Natural killer cell (primary cell): Measurements from ENCODE around the gene SNRPD3. TPM values are rescaled to one million over a fixed set of nuclear protein-coding genes. Genes with fewer than 3 reads are reported as not detected.
"Not testable (repeated sequence)": the region's sequence is repeated elsewhere in the genome, so short reads cannot be mapped to it uniquely, and the experiment has no call there.

Experiments
- ATAC-seq, 3 donors: fragments of 150-1000 bp in 2 of 3; fragments of 200-7000 bp in 1 of 3; cut with Tn5 transposase; 1 replicate in 1 of 3; 2 replicates in 2 of 3; pipeline ENCODE4 v1.10.0; 2021; ENCODE audit warnings: mild to moderate bottlenecking in 2 of 3, moderate library complexity in 2 of 3
- DNase-seq, 2 donors: peaks; one replicate each; pipeline versions ENCODE4 v3.0.0 to v3.0.0-alpha.2; 2013 to 2021; ENCODE audit warnings: mixed read lengths in 1 of 2
- H3K27ac ChIP-seq: one replicate; pipeline ENCODE4 v1.5.1; 2013; ENCODE audit warnings: mild to moderate bottlenecking, low read length
- H3K27me3 ChIP-seq: one replicate; pipeline ENCODE4 v1.6.1; 2013; ENCODE audit warnings: low read length; ENCODE audit not compliant: control insufficient read depth, insufficient read depth
- H3K36me3 ChIP-seq: one replicate; pipeline ENCODE4 v1.6.1; 2013; ENCODE audit warnings: low read length; ENCODE audit not compliant: control insufficient read depth, insufficient read depth
- H3K4me1 ChIP-seq: one replicate; pipeline ENCODE4 v1.6.1; 2013; ENCODE audit warnings: low read length; ENCODE audit not compliant: control insufficient read depth, insufficient read depth
- H3K4me3 ChIP-seq: one replicate; pipeline ENCODE4 v1.5.1; 2013; ENCODE audit warnings: low read length
- H3K9me3 ChIP-seq: one replicate; pipeline ENCODE4 v1.6.1; 2013; ENCODE audit warnings: low read length; ENCODE audit not compliant: control insufficient read depth, insufficient read depth
- H3K27ac Mint-ChIP-seq, 2 donors: one replicate each; pipeline ENCODE4 v1.8.0; 2022; ENCODE audit warnings: mild to moderate bottlenecking in 2 of 2, mixed read lengths in 2 of 2, moderate library complexity in 1 of 2
- H3K27me3 Mint-ChIP-seq, 2 donors: one replicate each; pipeline ENCODE4 v1.8.0; 2022; ENCODE audit warnings: low read depth in 2 of 2, mixed read lengths in 2 of 2
- H3K36me3 Mint-ChIP-seq: one replicate; pipeline ENCODE4 v1.8.0; 2022; ENCODE audit warnings: mixed read lengths
- H3K4me1 Mint-ChIP-seq, 2 donors: one replicate each; pipeline ENCODE4 v1.8.0; 2022; ENCODE audit warnings: mixed read lengths in 2 of 2
- H3K4me3 Mint-ChIP-seq: one replicate; pipeline ENCODE4 v1.8.0; 2022; ENCODE audit warnings: mild to moderate bottlenecking, moderate library complexity, mixed read lengths
- H3K9me3 Mint-ChIP-seq, 2 donors: one replicate each; pipeline ENCODE4 v1.8.0; 2022; ENCODE audit warnings: mixed read lengths in 2 of 2
- WGBS: methylation state at CpG from one replicate; pipeline ENCODE4 v1.1.7; 2013; ENCODE audit warnings: missing lambda C conversion rate; ENCODE audit not compliant: insufficient coverage; 5-methylcytosine and 5-hydroxymethylcytosine counted together
- intact Hi-C: fragments of 100-400 bp; cut with micrococcal nuclease; formaldehyde crosslinking; loops from one replicate; pipeline ENCODE4 v1.14.2; 2022
- total RNA-seq, 4 donors: library from RNA; stranded (reverse); fragments of 120-200 nt in 1 of 4; gene quantifications; one replicate each; pipeline versions ENCODE4 v1.2.3 to v1.2.4, GENCODE V29; 2013 to 2022
- TF ChIP-seq, protein P1 (sequence below): fragments of 200-600 bp; IDR thresholded peaks from one replicate; pipeline ENCODE4 v1.8.0; 2022; ENCODE audit warnings: antibody characterized with exemption

SNRPD3 gene
- total RNA-seq, 3 donors from 2014 or later (not counting 1 experiment from before 2014, with no cell fraction given), result 40.9 to 44.6 (median 44.0) TPM

DNA sequence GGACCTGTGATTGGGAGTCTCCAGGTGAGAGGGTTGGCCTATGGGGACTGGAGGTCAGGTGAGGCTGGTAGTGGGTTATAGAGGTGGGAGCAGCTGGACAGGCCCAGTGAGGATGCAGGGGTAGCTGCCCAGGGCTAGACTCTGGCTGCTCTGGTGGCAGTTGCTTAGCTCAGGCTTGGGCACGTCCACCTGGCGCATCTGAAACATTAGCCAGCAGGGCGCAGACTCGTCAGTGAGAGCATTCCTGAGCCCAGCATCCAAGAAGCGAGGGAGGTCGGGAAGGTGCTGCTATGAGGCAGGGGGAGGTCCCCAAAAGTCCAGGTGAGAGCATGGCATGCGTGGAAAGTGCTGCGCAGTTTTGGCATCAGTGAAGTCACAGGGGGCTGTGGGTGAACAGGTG lies 43.7 kb downstream of the SNRPD3 start:
- TF ChIP-seq, protein P1, sequence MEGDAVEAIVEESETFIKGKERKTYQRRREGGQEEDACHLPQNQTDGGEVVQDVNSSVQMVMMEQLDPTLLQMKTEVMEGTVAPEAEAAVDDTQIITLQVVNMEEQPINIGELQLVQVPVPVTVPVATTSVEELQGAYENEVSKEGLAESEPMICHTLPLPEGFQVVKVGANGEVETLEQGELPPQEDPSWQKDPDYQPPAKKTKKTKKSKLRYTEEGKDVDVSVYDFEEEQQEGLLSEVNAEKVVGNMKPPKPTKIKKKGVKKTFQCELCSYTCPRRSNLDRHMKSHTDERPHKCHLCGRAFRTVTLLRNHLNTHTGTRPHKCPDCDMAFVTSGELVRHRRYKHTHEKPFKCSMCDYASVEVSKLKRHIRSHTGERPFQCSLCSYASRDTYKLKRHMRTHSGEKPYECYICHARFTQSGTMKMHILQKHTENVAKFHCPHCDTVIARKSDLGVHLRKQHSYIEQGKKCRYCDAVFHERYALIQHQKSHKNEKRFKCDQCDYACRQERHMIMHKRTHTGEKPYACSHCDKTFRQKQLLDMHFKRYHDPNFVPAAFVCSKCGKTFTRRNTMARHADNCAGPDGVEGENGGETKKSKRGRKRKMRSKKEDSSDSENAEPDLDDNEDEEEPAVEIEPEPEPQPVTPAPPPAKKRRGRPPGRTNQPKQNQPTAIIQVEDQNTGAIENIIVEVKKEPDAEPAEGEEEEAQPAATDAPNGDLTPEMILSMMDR, result no peak
- Histone ChIP-seq H3K9me3 (no peaks in the 10 kb centered on the region), H3K4me1 (peaks cover 45% of the 10 kb centered on the region), H3K27ac (no peak overlapping the region), H3K4me3 (no peak overlapping the region), H3K36me3 (no peaks in the 10 kb centered on the region), H3K27me3 (no peaks in the 10 kb centered on the region)
- Mint-ChIP-seq H3K4me1 (peaks cover 15 to 35% of the 10 kb centered on the region in 2 donors), H3K4me3 (no peak overlapping the region), H3K9me3 (no peaks in the 10 kb centered on the region), H3K27ac (peak overlapping the region in 1 of 2 donors; percentile 22), H3K27me3 (no peaks in the 10 kb centered on the region), H3K36me3 (no peaks in the 10 kb centered on the region)
- ATAC-seq (no peak), DNase-seq (no peak)
- 81% methylated on average over 7 of the region's 8 CpGs for WGBS
- intact Hi-C loops, result no loop called here

DNA sequence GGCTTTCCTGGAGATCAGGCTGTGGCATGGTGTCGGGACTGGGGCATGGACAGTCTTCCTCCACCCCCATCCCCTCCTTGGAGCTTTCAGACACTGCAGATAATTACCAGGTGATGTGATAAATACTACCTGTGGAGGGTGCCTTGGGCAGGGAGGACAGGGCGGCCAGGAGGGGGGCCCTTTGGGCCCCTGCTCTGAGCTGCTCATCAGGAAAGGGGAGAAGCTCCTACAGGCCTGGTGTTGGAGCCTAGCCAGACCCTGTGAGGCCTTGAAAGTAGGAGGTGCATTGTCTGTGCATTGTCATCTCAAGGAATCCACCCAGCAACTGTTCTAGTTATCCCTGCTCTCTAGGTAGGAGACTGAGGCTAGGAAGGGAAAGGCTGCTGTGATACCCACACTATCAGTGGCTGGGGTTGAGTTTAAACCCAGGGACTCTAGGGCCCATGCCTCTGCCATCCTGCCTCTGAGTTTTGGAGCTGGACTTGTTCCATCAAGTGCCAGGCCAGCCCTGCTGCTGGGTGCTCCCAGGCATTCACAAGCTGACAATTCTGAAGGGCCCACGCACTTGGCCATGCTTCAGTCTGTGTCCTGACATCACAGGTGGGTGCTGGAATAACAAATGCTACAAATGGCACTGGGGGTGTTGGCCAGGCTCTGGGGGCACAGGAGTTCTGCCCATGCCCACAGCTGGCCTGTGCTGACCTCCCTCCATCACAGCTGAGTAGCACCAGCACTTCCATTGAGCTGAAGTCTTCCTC lies 44.3 kb downstream of the SNRPD3 start:
- H3K36me3 Mint-ChIP-seq, H3K27me3 ChIP-seq, H3K36me3 ChIP-seq, H3K9me3 Mint-ChIP-seq, H3K9me3 ChIP-seq, ATAC-seq, H3K4me3 ChIP-seq, DNase-seq, H3K27ac ChIP-seq, H3K4me3 Mint-ChIP-seq, H3K27me3 Mint-ChIP-seq: not testable (repeated sequence)
- H3K4me1 Mint-ChIP-seq, result peaks cover 16 to 35% of the 10 kb centered on the region in 2 donors
- intact Hi-C loops, result loop anchor here (5.0 kb wide), 1 partner anchor 923 kb away; no protein-coding TSS in a partner anchor
- peak overlapping the region in 1 of 2 donors; percentile 22 for H3K27ac Mint-ChIP-seq
- WGBS, result 96% methylated on average over 2 of the region's 3 CpGs
- peaks cover 48% of the 10 kb centered on the region for H3K4me1 ChIP-seq

DNA sequence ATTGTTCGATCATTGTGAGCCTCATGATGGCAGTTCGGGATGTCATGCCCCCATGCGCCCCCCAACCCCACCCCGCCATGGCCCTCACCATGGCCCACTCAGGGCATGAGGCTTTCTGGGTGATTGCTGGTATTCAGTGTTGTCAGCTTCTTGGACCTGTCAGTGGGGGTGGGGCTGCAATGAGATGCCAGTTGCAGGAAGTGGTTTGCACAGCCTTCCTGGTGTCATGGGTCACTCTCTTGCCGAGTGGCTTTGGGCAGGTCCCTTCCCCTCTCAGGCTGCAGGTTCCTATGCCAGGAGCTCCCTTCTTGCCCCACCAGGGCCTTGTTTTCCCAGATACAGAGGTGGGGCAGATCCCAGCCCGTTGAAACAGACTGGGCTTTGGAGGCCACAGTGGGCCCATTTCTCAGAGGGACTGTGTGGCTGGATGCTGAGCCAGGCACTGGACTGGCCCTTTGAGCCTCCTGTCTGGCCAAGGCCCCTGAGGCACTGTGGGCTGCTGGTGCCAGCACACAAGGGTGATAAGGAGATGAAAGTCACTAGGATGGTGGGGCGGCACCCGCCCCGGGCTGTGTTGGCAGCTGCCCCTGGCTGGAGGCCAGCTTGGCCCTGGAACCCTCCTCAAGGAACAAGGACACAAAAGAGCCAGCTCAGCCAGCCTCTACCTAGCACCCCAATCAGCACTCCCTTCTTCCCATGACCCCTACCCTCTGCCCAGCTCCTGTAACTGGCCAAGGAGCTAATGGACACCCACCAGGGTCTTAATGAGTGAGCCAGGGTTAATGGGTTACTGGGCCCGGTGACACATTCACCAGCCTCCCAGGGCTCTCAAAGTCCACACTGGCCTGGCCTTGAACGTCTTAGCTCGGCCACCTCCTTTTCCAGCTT lies 45.7 kb downstream of the SNRPD3 start:
- H3K9me3 ChIP-seq, result no peaks in the 10 kb centered on the region
- H3K36me3 Mint-ChIP-seq, result no peaks in the 10 kb centered on the region
- TF ChIP-seq, protein P1, result no peak
- H3K9me3 Mint-ChIP-seq, result no peaks in the 10 kb centered on the region
- H3K27me3 Mint-ChIP-seq, result no peaks in the 10 kb centered on the region
- no peaks in the 10 kb centered on the region for H3K36me3 ChIP-seq
- H3K4me1 ChIP-seq, result peaks cover 48% of the 10 kb centered on the region
- H3K4me3 Mint-ChIP-seq, result no peak overlapping the region
- WGBS, result 73% methylated on average over 12 of the region's 12 CpGs
- intact Hi-C loops, result loop anchor here (5.0 kb wide), 1 partner anchor 924 kb away; no protein-coding TSS in a partner anchor
- H3K4me1 Mint-ChIP-seq, result peaks cover 16 to 35% of the 10 kb centered on the region in 2 donors
- ATAC-seq (peak; percentile 41 to 58 (median 42)), DNase-seq (no peak)
- H3K27me3 ChIP-seq, result no peaks in the 10 kb centered on the region
- no peak overlapping the region for H3K27ac ChIP-seq
- H3K4me3 ChIP-seq, result no peak overlapping the region
- peak overlapping the region; percentile 46 to 47 for H3K27ac Mint-ChIP-seq

DNA sequence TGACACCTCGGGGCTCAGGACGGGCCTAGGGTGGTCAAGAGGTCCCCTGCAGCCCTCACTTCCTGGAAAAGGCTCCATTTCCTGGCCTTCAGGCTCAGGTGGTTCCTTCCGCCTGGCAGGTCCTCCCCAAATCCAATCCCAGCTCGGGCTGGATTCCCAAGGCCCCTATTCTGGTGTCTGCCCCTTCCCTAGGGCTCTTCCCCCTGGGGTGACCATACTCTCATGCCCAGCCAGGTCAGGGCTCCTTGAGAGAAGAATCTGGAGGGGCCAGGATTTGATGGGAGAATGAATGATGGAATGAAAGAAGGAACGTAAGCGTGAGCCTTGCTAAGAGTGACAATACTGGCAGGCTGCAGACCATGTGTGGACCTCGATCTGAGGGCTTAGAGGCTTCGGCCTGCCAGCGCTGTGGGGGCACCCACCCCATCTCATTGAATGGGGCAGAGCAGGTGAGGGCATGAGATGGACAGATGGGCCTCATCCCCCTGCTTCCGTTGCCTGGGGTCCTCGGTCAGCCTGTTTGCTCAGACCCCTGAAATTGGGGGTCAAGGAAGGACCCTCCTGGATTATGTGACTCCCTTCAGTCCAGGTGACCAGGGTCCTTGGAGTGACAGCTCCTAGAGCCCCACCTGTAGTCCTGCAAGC lies 46.4 kb downstream of the SNRPD3 start:
- not testable (repeated sequence) for DNase-seq, H3K4me3 ChIP-seq, H3K9me3 Mint-ChIP-seq, H3K9me3 ChIP-seq, H3K36me3 Mint-ChIP-seq, H3K36me3 ChIP-seq, H3K27ac ChIP-seq, ATAC-seq, H3K27me3 ChIP-seq, H3K27me3 Mint-ChIP-seq
- Mint-ChIP-seq H3K27ac (peak overlapping the region in 1 of 2 donors; percentile 47), H3K4me3 (peak overlapping the region; percentile 37), H3K4me1 (peaks cover 16 to 35% of the 10 kb centered on the region in 2 donors)
- H3K4me1 ChIP-seq, result peaks cover 49% of the 10 kb centered on the region
- intact Hi-C loops, result loop anchor here (5.0 kb wide), 1 partner anchor 925 kb away; no protein-coding TSS in a partner anchor
- 94% methylated on average over 11 of the region's 11 CpGs for WGBS

DNA sequence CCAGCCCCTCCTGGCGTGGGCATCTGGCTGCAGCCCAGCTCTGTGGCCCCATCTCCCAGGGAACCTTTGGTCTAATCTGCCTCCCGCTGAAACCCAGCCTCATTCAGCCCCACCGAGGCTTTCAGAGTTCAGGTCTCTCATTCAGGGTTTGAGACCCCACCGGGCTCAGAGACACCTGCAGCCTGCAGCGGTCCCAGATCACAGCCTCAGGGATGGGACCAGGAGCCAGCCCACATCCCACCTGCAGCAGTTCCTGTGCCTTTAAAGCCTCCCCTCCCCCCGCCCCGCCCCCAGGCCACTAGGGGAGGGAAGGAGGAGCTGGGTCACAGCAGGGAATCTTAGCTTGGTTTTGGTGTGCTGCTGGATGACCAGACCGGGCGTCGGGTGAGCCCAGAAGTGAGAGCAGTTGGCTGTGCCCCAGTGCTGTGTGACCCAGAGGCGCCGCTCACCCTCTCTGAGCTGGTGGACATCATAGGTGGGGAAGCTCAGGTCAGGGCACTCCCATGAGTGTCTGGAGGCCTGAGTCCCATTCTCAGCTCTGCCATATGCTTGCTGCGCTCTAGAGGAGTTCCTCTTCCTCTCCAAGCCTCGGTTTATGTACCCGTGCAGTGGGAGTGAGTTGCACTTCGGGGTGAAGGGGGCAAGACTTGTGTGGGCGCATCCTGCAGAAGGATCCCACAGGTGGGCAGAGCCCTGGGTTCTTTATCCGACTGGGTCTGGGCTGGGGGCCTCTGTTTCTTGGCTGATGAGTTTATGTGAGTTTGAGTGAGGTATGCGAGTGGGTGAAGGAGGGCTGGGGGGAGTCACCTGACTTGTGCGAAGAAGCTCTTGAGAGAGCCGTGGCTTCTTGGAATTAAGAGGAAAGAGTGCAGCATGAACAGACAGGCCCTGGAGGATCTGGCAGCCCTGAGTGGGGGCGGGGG lies 47.3 kb downstream of the SNRPD3 start, which contains the start of gene GGT1:
TSS of gene GGT1 (plus strand) at position 347 of the 923 bp plus-strand sequence. CDS start 7,889 bp downstream, outside the sequence.
- Mint-ChIP-seq H3K4me3 (peak within 1 kb of the TSS; percentile 73), H3K4me1 (peaks cover 20 to 40% of the 10 kb centered on the region in 2 donors), H3K27ac (peak within 1 kb of the TSS; percentile 48 to 77)
- intact Hi-C loops, result loop anchor here (5.0 kb wide), 1 partner anchor 926 kb away; no protein-coding TSS in a partner anchor
- not testable (repeated sequence) for H3K27ac ChIP-seq, H3K27me3 ChIP-seq, H3K36me3 ChIP-seq, H3K4me3 ChIP-seq, DNase-seq, H3K9me3 Mint-ChIP-seq, H3K9me3 ChIP-seq, ATAC-seq, H3K36me3 Mint-ChIP-seq, H3K27me3 Mint-ChIP-seq
- H3K4me1 ChIP-seq, result peaks cover 58% of the 10 kb centered on the region
- WGBS, result 84% methylated on average over 19 of the region's 22 CpGs
